ENCODE results near the gene LRRC49.

Gene LRRC49

GRCh38 chr15:70956201-70956995 is 63.8 kb downstream of the LRRC49 start:
- no peak overlapping the region for H3K27ac ChIP-seq
- TF ChIP-seq CTCF (conservative IDR thresholded peaks at IDR 0.05) = no peak

GRCh38 chr15:70962084-70962483 is 69.5 kb downstream of the LRRC49 start:
- H3K27ac ChIP-seq = no peak overlapping the region
- TF ChIP-seq CTCF (conservative IDR thresholded peaks at IDR 0.05) = no peak

- no peak overlapping the region for H3K27ac ChIP-seq
- TF ChIP-seq CTCF (conservative IDR thresholded peaks at IDR 0.05) = no peak
These were observed 70.6 kb downstream of the LRRC49 start for GRCh38 chr15:70963199-70963598.

- H3K27ac ChIP-seq = no peak overlapping the region
- TF ChIP-seq CTCF (conservative IDR thresholded peaks at IDR 0.05) = no peak
These were observed 71.4 kb downstream of the LRRC49 start for GRCh38 chr15:70964058-70964457.

GRCh38 chr15:70964686-70965085 is 72.1 kb downstream of the LRRC49 start:
- H3K27ac ChIP-seq = no peak overlapping the region
- no peak for TF ChIP-seq CTCF (conservative IDR thresholded peaks at IDR 0.05)

GRCh38 chr15:70967646-70968045 is 75.0 kb downstream of the LRRC49 start:
- TF ChIP-seq CTCF (conservative IDR thresholded peaks at IDR 0.05) = no peak
- H3K27ac ChIP-seq = no peak overlapping the region

- H3K27ac ChIP-seq = peak overlapping the region; percentile 18; the same call in 1 of the 2 replicates
- TF ChIP-seq CTCF (conservative IDR thresholded peaks at IDR 0.05) = peak; percentile 75
These were observed 81.6 kb downstream of the LRRC49 start for GRCh38 chr15:70974004-70974832.
